ENCODE measurements around the gene POC1A. TPM values are rescaled to one million over a fixed set of nuclear protein-coding genes. Genes with fewer than 3 reads are reported as not detected.
A peak's percentile ranks its signal among the peaks of the same experiment; 100 is the strongest.

POC1A gene
- polyA plus RNA-seq, 1 donor (not counting 4 experiments of a cell fraction or from before 2014, with no cell fraction given): 11.5 TPM

- dilution Hi-C loops (cut with MboI; ENCODE audit: extremely low pct_ligation_motif_present, low sequenced_read_pairs): no loop called here
Measured at GRCh38 chr3:52062505-52062904, 91.7 kb downstream of the POC1A start.

GRCh38 chr3:52061121-52061910 lies 92.9 kb downstream of the POC1A start:
- DNase-seq (ENCODE audit: low read depth, low spot score) (no peak), FAIRE-seq (peak; percentile 85)
- Histone ChIP-seq H3K4me1 (ENCODE audit: control insufficient read depth, extremely low read depth, insufficient read depth, low read length) (peaks cover 83% of the 10 kb centered on the region), H3K9me1 (ENCODE audit: control insufficient read depth, extremely low read depth, insufficient read depth, low read length) (peaks cover 2% of the 10 kb centered on the region), H2AFZ (ENCODE audit: control insufficient read depth, low read length) (peak overlapping the region; percentile 26), H3K27me3 (ENCODE audit: control insufficient read depth, extremely low read depth, insufficient read depth, low read length) (no peaks in the 10 kb centered on the region), H3K4me3 (ENCODE audit: control insufficient read depth in 2 of 3, extremely low read depth in 1 of 3, insufficient read depth in 2 of 3, low read depth in 1 of 3, low read length in 3 of 3) (no peak overlapping the region), H3K9me3 (ENCODE audit: control insufficient read depth, low read depth, low read length) (no peaks in the 10 kb centered on the region), H3K4me2 (ENCODE audit: control insufficient read depth, extremely low read depth, insufficient read depth, low read depth, low read length) (peak overlapping the region; percentile 53), H3K9ac (ENCODE audit: control insufficient read depth, extremely low read depth, insufficient read depth, low read length) (peak overlapping the region; percentile 78), H3K79me2 (ENCODE audit: control insufficient read depth, insufficient read depth, low read length) (peaks cover 6% of the 10 kb centered on the region), H3K36me3 (ENCODE audit: control insufficient read depth in 2 of 2, extremely low read depth in 1 of 2, insufficient read depth in 2 of 2, low read length in 2 of 2) (no peaks in the 10 kb centered on the region), H4K20me1 (ENCODE audit: control insufficient read depth, extremely low read depth, insufficient read depth, low read length) (no peaks in the 10 kb centered on the region), H3K27ac (ENCODE audit: control insufficient read depth, insufficient read depth, low read length) (peak overlapping the region; percentile 96)
- dilution Hi-C loops (cut with MboI; ENCODE audit: extremely low pct_ligation_motif_present, low sequenced_read_pairs): no loop called here
- TF ChIP-seq EZH2 (IDR thresholded peaks at IDR 0.05; ENCODE audit: low read length) (no peak), CTCF (optimal IDR thresholded peaks at IDR 0.05 in 1 of 3, IDR thresholded peaks at IDR 0.05 in 1 of 3, conservative IDR thresholded peaks at IDR 0.05 in 1 of 3; ENCODE audit: extremely low read depth in 1 of 3, insufficient read depth in 2 of 3, low read length in 3 of 3) (no peak)

More at GRCh38 chr3:52062505-52062904, 91.7 kb downstream of the POC1A start:
- Histone ChIP-seq H3K27me3 (ENCODE audit: control insufficient read depth, extremely low read depth, insufficient read depth, low read length) (no peaks in the 10 kb centered on the region), H3K79me2 (ENCODE audit: control insufficient read depth, insufficient read depth, low read length) (peaks cover 6% of the 10 kb centered on the region), H3K27ac (ENCODE audit: control insufficient read depth, insufficient read depth, low read length) (peak overlapping the region; percentile 96), H3K4me2 (ENCODE audit: control insufficient read depth, extremely low read depth, insufficient read depth, low read depth, low read length) (peak overlapping the region; percentile 62), H3K9me3 (ENCODE audit: control insufficient read depth, low read depth, low read length) (no peaks in the 10 kb centered on the region), H3K4me3 (ENCODE audit: control insufficient read depth in 2 of 3, extremely low read depth in 1 of 3, insufficient read depth in 2 of 3, low read depth in 1 of 3, low read length in 3 of 3) (no peak overlapping the region), H3K36me3 (ENCODE audit: control insufficient read depth in 2 of 2, extremely low read depth in 1 of 2, insufficient read depth in 2 of 2, low read length in 2 of 2) (no peaks in the 10 kb centered on the region), H2AFZ (ENCODE audit: control insufficient read depth, low read length) (no peak overlapping the region), H3K9me1 (ENCODE audit: control insufficient read depth, extremely low read depth, insufficient read depth, low read length) (peaks cover 2% of the 10 kb centered on the region), H3K9ac (ENCODE audit: control insufficient read depth, extremely low read depth, insufficient read depth, low read length) (peak overlapping the region; percentile 78), H4K20me1 (ENCODE audit: control insufficient read depth, extremely low read depth, insufficient read depth, low read length) (no peaks in the 10 kb centered on the region), H3K4me1 (ENCODE audit: control insufficient read depth, extremely low read depth, insufficient read depth, low read length) (peaks cover 94% of the 10 kb centered on the region)
- TF ChIP-seq CTCF (optimal IDR thresholded peaks at IDR 0.05 in 1 of 3, IDR thresholded peaks at IDR 0.05 in 1 of 3, conservative IDR thresholded peaks at IDR 0.05 in 1 of 3; ENCODE audit: extremely low read depth in 1 of 3, insufficient read depth in 2 of 3, low read length in 3 of 3) (no peak), EZH2 (IDR thresholded peaks at IDR 0.05; ENCODE audit: low read length) (no peak)
- DNase-seq (ENCODE audit: low read depth, low spot score) (peak; percentile 99), FAIRE-seq (peak; percentile 100)

Measured in keratinocyte (primary cell).